Smooth muscle cell (in vitro differentiated cells): Measurements from ENCODE around the gene METTL8. TPM values are rescaled to one million over a fixed set of nuclear protein-coding genes. Genes with fewer than 3 reads are reported as not detected.

ENCODE experiments used
- DNase-seq: peaks from one replicate; lab custom pipeline; 2025; ENCODE audit not compliant: unreplicated experiment; lab: John Stamatoyannopoulos, UW
- H2AFZ ChIP-seq: fragments of 200-600 bp; sonication (generic); 2 replicates; pipeline ENCODE4 v1.6.0; 2016; ENCODE audit warnings: antibody characterized with exemption, low read depth, mild to moderate bottlenecking
- H3F3A ChIP-seq: fragments of 200-600 bp; sonication (generic); 2 replicates; pipeline ENCODE4 v1.6.0; 2017; ENCODE audit warnings: antibody characterized with exemption, low read depth
- H3K27ac ChIP-seq: fragments of 200-600 bp; sonication (generic); 2 replicates; pipeline ENCODE4 v1.5.1; 2016; ENCODE audit warnings: low read depth, mild to moderate bottlenecking
- H3K27me3 ChIP-seq: fragments of 200-600 bp; sonication (generic); 2 replicates; pipeline ENCODE4 v1.6.1; 2016; ENCODE audit warnings: low read depth, mild to moderate bottlenecking
- H3K36me3 ChIP-seq: fragments of 200-600 bp; sonication (generic); 2 replicates; pipeline ENCODE4 v1.5.1; 2016; ENCODE audit warnings: low read depth
- H3K4me1 ChIP-seq: fragments of 200-600 bp; sonication (generic); 2 replicates; pipeline ENCODE4 v1.5.1; 2016; ENCODE audit warnings: low read depth
- H3K4me2 ChIP-seq: fragments of 200-600 bp; sonication (generic); 2 replicates; pipeline ENCODE4 v1.6.0; 2016; ENCODE audit warnings: mild to moderate bottlenecking
- H3K4me3 ChIP-seq: fragments of 200-600 bp; sonication (generic); 2 replicates; pipeline ENCODE4 v1.5.1; 2016; ENCODE audit warnings: mild to moderate bottlenecking
- H3K79me2 ChIP-seq: fragments of 200-600 bp; sonication (generic); 2 replicates; pipeline ENCODE4 v1.6.0; 2016; ENCODE audit warnings: low read depth, mild to moderate bottlenecking
- H3K9ac ChIP-seq: fragments of 200-600 bp; sonication (generic); 2 replicates; pipeline ENCODE4 v1.6.0; 2016; ENCODE audit warnings: low read depth
- H3K9me3 ChIP-seq: fragments of 200-600 bp; sonication (generic); replicated peaks from 2 replicates; pipeline ENCODE4 v1.5.1; 2016; ENCODE audit warnings: low read depth
- H4K20me1 ChIP-seq: fragments of 200-600 bp; sonication (generic); 2 replicates; pipeline ENCODE4 v1.6.0; 2016; ENCODE audit warnings: low read depth
- CTCF ChIP-seq: fragments of 200-600 bp; sonication (generic); IDR thresholded peaks from 2 replicates; pipeline ENCODE4 v1.5.1; 2017; ENCODE audit warnings: borderline replicate concordance, mild to moderate bottlenecking, antibody characterized with exemption; ENCODE audit not compliant: insufficient read depth, poor library complexity, severe bottlenecking
- WGBS: methylation state at CpG from one replicate; pipeline ENCODE4 v1.1.7; 2016; ENCODE audit warnings: low lambda C conversion rate; 5-methylcytosine and 5-hydroxymethylcytosine counted together
- polyA plus RNA-seq: library from polyadenylated mRNA; unstranded; fragments of >200 nt; fragmentation: Nextera tagmentation; extraction: Ambion mirVana; gene quantifications from 2 replicates; pipeline ENCODE4 v1.2.1, GENCODE V29; 2016
- total RNA-seq: library from RNA; depleted of rRNA; stranded (reverse); fragments of >200 nt; gene quantifications from 2 replicates; pipeline ENCODE4 v1.2.3, GENCODE V29; 2014

METTL8 gene
- total and polyA plus RNA-seq, 2 experiments from 2014 or later: 14.5 to 26.8 TPM

GRCh38 chr2:171399292-171399691 lies 34.5 kb downstream of the METTL8 start:
- H2AFZ ChIP-seq: no peak overlapping the region
- peaks cover 7% of the 10 kb centered on the region for H4K20me1 ChIP-seq
- H3K36me3 ChIP-seq: no peaks in the 10 kb centered on the region
- H3F3A ChIP-seq: no peaks in the 10 kb centered on the region
- DNase-seq: no peak
- no peak overlapping the region for H3K9ac ChIP-seq
- H3K4me1 ChIP-seq: no peaks in the 10 kb centered on the region
- no peak for TF ChIP-seq CTCF
- no peaks in the 10 kb centered on the region for H3K9me3 ChIP-seq
- H3K4me2 ChIP-seq: no peak overlapping the region
- no peak overlapping the region for H3K27ac ChIP-seq
- no peaks in the 10 kb centered on the region for H3K27me3 ChIP-seq
- peaks cover 30% of the 10 kb centered on the region for H3K79me2 ChIP-seq
- no peak overlapping the region for H3K4me3 ChIP-seq

GRCh38 chr2:171394164-171394740 lies 39.5 kb downstream of the METTL8 start:
- Histone ChIP-seq H3K4me3 (no peak overlapping the region), H3F3A (no peaks in the 10 kb centered on the region), H2AFZ (no peak overlapping the region), H4K20me1 (peaks cover 7% of the 10 kb centered on the region), H3K79me2 (peaks cover 20% of the 10 kb centered on the region), H3K4me2 (no peak overlapping the region), H3K4me1 (no peaks in the 10 kb centered on the region), H3K9ac (no peak overlapping the region), H3K27me3 (no peaks in the 10 kb centered on the region), H3K36me3 (no peaks in the 10 kb centered on the region), H3K9me3 (no peaks in the 10 kb centered on the region), H3K27ac (no peak overlapping the region)
- TF ChIP-seq CTCF: no peak
- 91% methylated on average over 1 of the region's 1 CpG for WGBS
- DNase-seq: no peak

- no peaks in the 10 kb centered on the region for H3K4me1 ChIP-seq
- no peak for DNase-seq
- 94% methylated on average over 1 of the region's 1 CpG for WGBS
- H3K4me2 ChIP-seq: no peak overlapping the region
- no peak for TF ChIP-seq CTCF
- peaks cover 7% of the 10 kb centered on the region for H4K20me1 ChIP-seq
- H3K9me3 ChIP-seq: no peaks in the 10 kb centered on the region
- H3K27me3 ChIP-seq: no peaks in the 10 kb centered on the region
- H3K27ac ChIP-seq: no peak overlapping the region
- no peak overlapping the region for H3K4me3 ChIP-seq
- no peak overlapping the region for H3K9ac ChIP-seq
- no peaks in the 10 kb centered on the region for H3F3A ChIP-seq
- no peaks in the 10 kb centered on the region for H3K36me3 ChIP-seq
- H3K79me2 ChIP-seq: peaks cover 20% of the 10 kb centered on the region
- no peak overlapping the region for H2AFZ ChIP-seq
Observed at GRCh38 chr2:171393487-171393886, 40.3 kb downstream of the METTL8 start.

GRCh38 chr2:171391532-171391931 lies 42.3 kb downstream of the METTL8 start:
- peaks cover 7% of the 10 kb centered on the region for H4K20me1 ChIP-seq
- no peaks in the 10 kb centered on the region for H3K36me3 ChIP-seq
- H2AFZ ChIP-seq: no peak overlapping the region
- H3K9ac ChIP-seq: no peak overlapping the region
- H3K4me2 ChIP-seq: no peak overlapping the region
- H3K27me3 ChIP-seq: no peaks in the 10 kb centered on the region
- H3K9me3 ChIP-seq: no peaks in the 10 kb centered on the region
- no peak overlapping the region for H3K4me3 ChIP-seq
- H3K79me2 ChIP-seq: peaks cover 8% of the 10 kb centered on the region
- no peaks in the 10 kb centered on the region for H3K4me1 ChIP-seq
- no peak for TF ChIP-seq CTCF
- 87% methylated on average over 2 of the region's 2 CpGs for WGBS
- no peak overlapping the region for H3K27ac ChIP-seq
- H3F3A ChIP-seq: no peaks in the 10 kb centered on the region
- no peak for DNase-seq
